ENCODE results near the gene PLA2G5. TPM values are rescaled to one million over a fixed set of nuclear protein-coding genes. Genes with fewer than 3 reads are reported as not detected.

Gene PLA2G5
- total and polyA plus RNA-seq, 2 of the 13 experiments (the other 11 are each of a cell fraction or from before 2014, with no cell fraction given), result not detected

DNA sequence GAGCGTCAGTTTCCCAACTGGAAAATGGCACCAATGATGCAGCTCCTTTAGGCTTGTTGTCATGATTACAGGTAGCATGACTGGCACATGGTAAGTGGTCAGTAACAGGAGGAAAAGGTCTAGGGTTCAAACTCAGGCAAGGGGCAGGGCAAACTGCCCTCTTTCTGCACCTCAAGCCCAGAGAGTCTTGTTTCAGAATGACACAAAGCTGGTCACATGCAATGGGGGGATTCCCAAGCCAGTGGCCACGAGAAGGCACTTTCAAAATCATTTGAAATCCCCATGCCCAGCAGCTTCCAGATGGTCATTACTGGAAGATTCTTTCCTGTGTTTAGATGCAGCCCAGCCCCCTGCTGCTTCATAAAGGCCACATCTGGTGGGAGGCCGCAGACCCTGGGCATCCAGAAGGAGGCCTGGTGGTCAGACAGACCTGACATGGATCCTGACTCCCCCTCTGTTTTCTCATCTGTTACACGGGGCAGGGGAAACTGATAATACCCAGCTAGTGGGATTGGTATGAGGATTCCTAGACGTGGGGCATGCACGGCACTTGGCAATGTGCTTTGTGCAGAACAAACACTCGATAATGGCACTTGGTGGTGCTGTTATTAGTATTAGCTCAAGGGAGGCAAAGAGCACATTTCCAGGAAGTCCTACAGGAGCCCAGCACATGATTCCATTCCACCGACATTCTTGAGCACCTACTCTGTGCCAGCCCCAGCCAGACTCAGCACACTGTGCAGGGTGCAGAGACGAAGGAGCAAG, 56.2 kb downstream of the PLA2G5 start:
- intact Hi-C loops (cut with micrococcal nuclease; ENCODE audit: unreplicated experiment) (no loop called here), in situ Hi-C loops (cut with HindIII; ENCODE audit: extremely low pct_ligation_motif_present, low pct_unique_long_range_greater_than_20kb) (no loop called here)
- DNase-seq (ENCODE audit: low spot score), result no peak
- 7% methylated on average over 2 of the region's 9 CpGs for WGBS (ENCODE audit: low lambda C conversion rate)
- no peak overlapping the region for H2AFZ ChIP-seq (ENCODE audit: low read length)
- CTCF ChIA-PET (ENCODE audit: low intra/inter-chr PET ratio, low total read pairs), result no interaction called here
- no peak overlapping the region for H3K27ac ChIP-seq (ENCODE audit: extremely low read length, insufficient read depth, low read length)
- no peaks in the 10 kb centered on the region for H3K4me1 ChIP-seq (ENCODE audit: insufficient read depth, low read length)
- FAIRE-seq, result no peak
- no peaks in the 10 kb centered on the region for H3K79me2 ChIP-seq (ENCODE audit: insufficient read depth, low read length)
- H3K4me3 ChIP-seq (replicated peaks in 1 of 3; ENCODE audit: insufficient read depth in 1 of 3, low read depth in 2 of 3, low read length in 3 of 3), result no peak overlapping the region
- peaks cover 0 to 11% of the 10 kb centered on the region in 2 experiments; a peak in 2 of 5 replicates for H3K27me3 ChIP-seq (ENCODE audit: control insufficient read depth in 1 of 2, insufficient read depth in 2 of 2, low read length in 2 of 2)
- no peak overlapping the region for H3K4me2 ChIP-seq (ENCODE audit: low read depth, low read length)
- POLR2A ChIA-PET, result no interaction called here
- ATAC-seq, result no peak
- TF ChIP-seq ZNF777 (CRISPR knock-in tag; IDR thresholded peaks at IDR 0.05), result no peak
- TF ChIP-seq ARID2 (CRISPR knock-in tag; IDR thresholded peaks at IDR 0.05; ENCODE audit: borderline replicate concordance), result no peak
- TF ChIP-seq MED8 (CRISPR knock-in tag; IDR thresholded peaks at IDR 0.05; ENCODE audit: insufficient replicate concordance), result no peak
- no peak for TF ChIP-seq ZNF616 (CRISPR knock-in tag; IDR thresholded peaks at IDR 0.05; ENCODE audit: low read depth)
- TF ChIP-seq ZNF577 (CRISPR knock-in tag; IDR thresholded peaks at IDR 0.05; ENCODE audit: borderline replicate concordance, low read depth), result no peak
- TF ChIP-seq TP53 (CRISPR knock-in tag; conservative IDR thresholded peaks at IDR 0.05), result no peak
- TF ChIP-seq DNMT1 (CRISPR knock-in tag; IDR thresholded peaks at IDR 0.05), result no peak
- no peak for TF ChIP-seq ZNF629 (CRISPR knock-in tag; conservative IDR thresholded peaks at IDR 0.05)
- TF ChIP-seq ZNF724P (CRISPR knock-in tag; IDR thresholded peaks at IDR 0.05; ENCODE audit: borderline replicate concordance), result no peak
- no peak for TF ChIP-seq MTF2 (CRISPR knock-in tag; IDR thresholded peaks at IDR 0.05; ENCODE audit: borderline replicate concordance)
- H3K9ac ChIP-seq (ENCODE audit: insufficient read depth, low read depth, low read length), result no peak overlapping the region
- no peaks in the 10 kb centered on the region for H3K9me3 ChIP-seq (ENCODE audit: low read length)
- no peaks in the 10 kb centered on the region for H3K36me3 ChIP-seq (replicated peaks in 1 of 2; ENCODE audit: control insufficient read depth in 1 of 2, insufficient read depth in 2 of 2, low read length in 2 of 2)
- no TSS peak for BruUV-seq (replicated peaks)
- H4K20me1 ChIP-seq (ENCODE audit: insufficient read depth, low read length), result no peaks in the 10 kb centered on the region
